GM13976 (cell line): ENCODE data around the gene BEST2.

ENCODE experiments used
- DNase-seq: peaks from one replicate; pipeline ENCODE4 v3.0.0; 2012; ENCODE audit warnings: low spot score
- CTCF ChIP-seq: IDR thresholded peaks from 2 replicates; pipeline ENCODE4 v1.5.1; 2012; ENCODE audit warnings: borderline replicate concordance, mild to moderate bottlenecking; ENCODE audit not compliant: insufficient read depth; ENCODE audit errors: extremely low read depth, missing control alignments, control extremely low read depth
- in situ Hi-C: fragments of 300-500 bp; cut with MboI; formaldehyde crosslinking; loops from one replicate; pipeline ENCODE4 v1.12.0; 2022; ENCODE audit warnings: low sequenced_read_pairs, mixed read lengths, inconsistent platforms; ENCODE audit not compliant: unreplicated experiment

Gene BEST2

GRCh38 chr19:12806242-12807081 is 54.9 kb downstream of the BEST2 start, which contains the start of gene RNASEH2A:
RNASEH2A (plus strand) TSS chr19:12806584; CDS start chr19:12806674, 90 bp downstream.
- TF ChIP-seq CTCF, result no peak
- DNase-seq, result peak; percentile 99
- in situ Hi-C loops, result no loop called here
